Eye (tissue), 1 donor: ENCODE measurements around the gene INAVA.

Source experiments
- DNase-seq: peaks from one replicate; pipeline ENCODE4 v3.0.0-alpha.2; 2015

Gene INAVA

GRCh38 chr1:200894712-200895442 is at the start of gene INAVA:
INAVA (plus strand) TSS chr1:200894900; CDS start chr1:200898401, 3,501 bp downstream.
- DNase-seq: no peak

GRCh38 chr1:200845360-200845759 is 49.3 kb upstream of the INAVA start:
- no peak for DNase-seq

- no peak for DNase-seq
These were observed 48.3 kb upstream of the INAVA start for GRCh38 chr1:200846398-200846797.

GRCh38 chr1:200849430-200849829 is 45.3 kb upstream of the INAVA start:
- no peak for DNase-seq

- no peak for DNase-seq
These were observed 44.1 kb upstream of the INAVA start for GRCh38 chr1:200850554-200850953.

- no peak for DNase-seq
These were observed 37.9 kb upstream of the INAVA start for GRCh38 chr1:200856716-200857357.

- DNase-seq: no peak
These were observed 36.9 kb upstream of the INAVA start for GRCh38 chr1:200857804-200858203.

- no peak for DNase-seq
These were observed 32.6 kb upstream of the INAVA start for GRCh38 chr1:200861937-200862647.

GRCh38 chr1:200862713-200863415 is 31.8 kb upstream of the INAVA start:
- no peak for DNase-seq

- DNase-seq: no peak
These were observed 28.6 kb upstream of the INAVA start for GRCh38 chr1:200866116-200866515.

- DNase-seq: no peak
These were observed 28.2 kb upstream of the INAVA start for GRCh38 chr1:200866521-200866920.

- no peak for DNase-seq
These were observed 27.5 kb upstream of the INAVA start for GRCh38 chr1:200867018-200867811.

GRCh38 chr1:200869376-200869752 is 25.3 kb upstream of the INAVA start:
- DNase-seq: no peak

- DNase-seq: no peak
These were observed 24.8 kb upstream of the INAVA start for GRCh38 chr1:200869753-200870391.

- no peak for DNase-seq
These were observed 22.1 kb upstream of the INAVA start, which contains the start of gene GPR25 for GRCh38 chr1:200872446-200873115. GPR25 (plus strand) TSS chr1:200872981; CDS start chr1:200873038, 57 bp downstream.

- peak; percentile 80 for DNase-seq
These were observed 21.5 kb upstream of the INAVA start for GRCh38 chr1:200873116-200873670.

- DNase-seq: peak; percentile 70
These were observed 20.9 kb upstream of the INAVA start for GRCh38 chr1:200873671-200874397.

- DNase-seq: no peak
These were observed 20.0 kb upstream of the INAVA start for GRCh38 chr1:200874694-200875093.

GRCh38 chr1:200875416-200875815 is 19.3 kb upstream of the INAVA start:
- no peak for DNase-seq

- DNase-seq: no peak
These were observed 17.7 kb upstream of the INAVA start for GRCh38 chr1:200877010-200877409.
